HL-60/S4 treated with phorbol 12-myristate 13-acetate at 8.2 ng/mL for 4 days and 3 days (cell line): Measurements from ENCODE around the gene CTSK.
"Not testable (repeated sequence)": the region's sequence is repeated elsewhere in the genome, so short reads cannot be mapped to it uniquely, and the experiment has no call there.

Source experiments
- in situ Hi-C: fragments of 300-500 bp; cut with MboI; formaldehyde crosslinking; loops from 2 replicates; pipeline ENCODE4 v1.15.0; 2022; ENCODE audit warnings: low sequenced_read_pairs

CTSK gene

DNA sequence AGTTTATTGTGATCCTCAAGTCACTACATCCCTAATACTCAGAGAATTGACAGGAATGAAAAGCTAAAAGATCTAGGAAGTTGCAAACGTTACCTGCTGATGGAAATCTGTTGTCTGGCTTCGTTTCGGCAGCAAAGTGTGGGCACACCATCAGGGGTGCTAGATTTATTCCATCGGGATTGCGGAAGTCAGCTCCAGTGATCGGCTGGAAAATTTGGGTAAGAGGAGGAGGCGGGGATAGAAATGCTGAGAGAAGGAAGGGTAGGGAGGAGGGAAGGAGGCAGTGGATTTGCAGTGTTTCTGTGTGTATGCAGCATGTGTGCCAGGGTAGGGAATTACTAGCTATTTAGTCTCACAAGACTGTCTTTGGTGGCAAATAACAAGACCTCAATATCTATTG, at the start of gene CTSK:
TSS of gene CTSK (minus strand) at position 140 of the 400 bp plus-strand sequence. CDS start 1,455 bp downstream, outside the sequence.
- in situ Hi-C loops, result no loop called here

DNA sequence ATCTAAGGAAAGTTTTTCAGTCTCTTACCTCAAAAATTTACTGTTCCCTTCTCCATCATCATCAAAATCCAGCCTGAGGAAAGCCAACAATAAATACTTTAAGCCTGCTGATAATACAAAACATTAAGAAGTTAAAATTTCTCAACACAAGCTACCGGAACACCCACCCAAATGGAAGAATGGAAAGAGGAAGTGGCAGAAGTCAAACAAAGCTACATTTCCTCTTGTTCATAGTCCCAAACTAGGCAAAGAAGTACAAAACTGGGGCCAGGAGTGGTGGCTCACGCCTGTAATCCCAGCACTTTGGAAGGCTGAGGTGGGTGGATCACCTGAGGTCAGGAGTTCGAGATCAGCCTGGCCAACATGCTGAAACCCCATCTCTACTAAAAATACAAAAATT, 44.7 kb upstream of the CTSK start:
- in situ Hi-C loops, result not testable (repeated sequence)

DNA sequence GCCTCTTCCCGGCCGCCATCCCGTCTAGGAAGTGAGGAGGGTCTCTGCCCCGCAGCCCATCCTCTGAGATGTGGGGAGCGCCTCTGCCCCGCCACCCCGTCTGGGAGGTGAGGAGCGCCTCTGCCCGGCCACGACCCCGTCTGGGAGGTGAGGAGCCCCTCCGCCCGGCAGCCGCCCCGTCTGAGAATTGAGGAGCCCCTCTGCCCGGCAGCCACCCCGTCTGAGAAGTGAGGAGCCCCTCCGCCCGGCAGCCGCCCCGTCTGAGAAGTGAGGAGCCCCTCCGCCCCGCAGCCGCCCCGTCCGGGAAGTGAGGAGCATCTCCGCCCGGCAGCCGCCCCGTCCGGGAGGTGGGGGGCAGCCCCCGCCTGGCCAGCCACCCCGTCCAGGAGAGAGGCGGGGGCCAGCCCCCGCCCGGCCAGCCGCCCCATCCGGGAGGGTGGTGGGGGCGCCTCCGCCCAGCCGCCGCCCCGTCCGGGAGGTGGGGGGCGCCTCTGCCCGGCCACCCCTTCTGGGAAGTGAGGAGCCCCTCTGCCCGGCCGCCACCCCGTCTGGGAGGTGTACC, 42.8 kb upstream of the CTSK start:
- in situ Hi-C loops, result not testable (repeated sequence)

DNA sequence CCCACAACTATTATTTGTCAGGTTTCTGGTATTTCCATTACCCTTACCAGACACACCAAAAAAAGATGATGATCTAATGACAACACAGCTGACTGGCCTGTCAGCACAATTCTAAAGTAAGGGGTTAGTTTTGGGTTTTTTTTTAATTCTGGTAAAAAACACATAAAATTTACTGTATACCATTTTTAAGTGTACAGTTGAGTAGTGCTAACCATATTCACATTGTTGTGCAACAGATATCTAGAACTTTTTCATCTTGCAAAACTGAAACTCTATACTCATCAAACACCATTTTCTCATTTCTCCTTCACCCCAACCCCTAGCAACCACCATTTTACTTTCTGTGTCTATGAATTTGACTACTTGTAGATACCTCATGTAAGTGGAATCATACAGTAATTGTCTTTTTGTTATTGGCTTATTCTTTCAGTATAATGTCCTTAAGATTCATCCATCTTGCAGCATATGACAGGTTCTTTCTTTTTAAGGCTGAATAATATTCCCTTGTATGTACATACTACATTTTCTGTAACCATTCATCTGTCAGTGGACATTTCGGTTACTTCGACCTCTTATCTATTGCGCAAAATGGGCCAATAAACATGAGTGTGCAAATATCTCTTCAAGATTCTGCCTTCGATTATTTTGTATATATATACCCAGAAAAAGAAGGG, 38.5 kb upstream of the CTSK start:
- in situ Hi-C loops, result no loop called here

DNA sequence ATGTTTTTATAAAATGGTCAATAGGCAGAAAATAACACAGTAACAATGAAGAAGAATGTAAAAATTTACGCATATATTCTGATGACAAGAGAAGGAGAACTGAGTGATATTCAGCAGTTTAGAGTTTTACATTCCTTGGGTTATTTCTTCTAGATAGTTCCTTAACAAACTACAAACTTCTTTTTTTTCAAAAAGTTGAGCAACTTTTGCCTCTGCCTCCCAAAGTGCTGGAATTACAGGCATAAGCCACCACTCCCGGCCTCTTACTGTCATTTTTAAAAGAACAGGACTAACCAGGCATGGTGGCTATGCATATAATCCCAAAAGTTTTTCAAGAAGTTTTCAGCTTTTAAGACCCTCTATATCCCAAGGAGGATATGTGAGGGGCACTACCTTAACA, 35.4 kb upstream of the CTSK start:
- in situ Hi-C loops, result no loop called here

DNA sequence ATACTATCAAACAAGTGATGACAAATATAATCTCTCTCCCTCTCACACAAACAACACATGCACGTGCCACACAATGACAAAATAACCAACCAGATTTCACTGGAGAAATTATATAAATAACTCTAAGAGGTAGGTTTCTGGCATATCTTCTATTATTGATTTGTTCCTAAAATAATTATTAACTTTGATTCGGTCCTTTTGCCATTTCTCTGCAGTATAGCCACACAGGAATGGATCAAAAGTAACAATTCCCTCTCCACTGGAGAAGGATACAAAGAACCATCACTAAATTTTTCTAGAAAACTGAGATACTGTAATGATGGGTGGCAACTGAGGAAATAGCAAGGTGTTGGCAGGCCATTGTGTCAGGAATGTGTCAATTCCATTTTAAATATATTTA, 34.9 kb upstream of the CTSK start:
- in situ Hi-C loops, result no loop called here

DNA sequence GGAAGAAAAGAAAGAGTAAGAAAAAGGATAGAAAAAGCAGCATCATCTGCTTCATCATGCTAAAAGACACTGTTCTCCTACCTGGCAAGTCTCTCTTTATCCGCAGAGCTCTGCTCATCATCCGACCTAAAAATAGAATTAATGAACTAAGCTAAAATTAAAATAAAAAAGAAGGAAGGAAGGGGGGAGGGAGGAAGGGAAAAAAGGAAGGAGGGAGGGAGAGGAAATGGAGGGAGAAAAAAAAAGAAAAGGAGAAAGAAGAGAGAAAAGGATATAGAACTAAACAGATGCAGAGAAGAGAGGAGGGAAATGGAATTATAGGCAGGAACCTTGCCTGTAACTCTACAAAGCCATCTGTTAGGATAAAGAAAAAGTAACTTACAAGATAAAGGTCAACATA, 34.3 kb upstream of the CTSK start:
- in situ Hi-C loops, result no loop called here

DNA sequence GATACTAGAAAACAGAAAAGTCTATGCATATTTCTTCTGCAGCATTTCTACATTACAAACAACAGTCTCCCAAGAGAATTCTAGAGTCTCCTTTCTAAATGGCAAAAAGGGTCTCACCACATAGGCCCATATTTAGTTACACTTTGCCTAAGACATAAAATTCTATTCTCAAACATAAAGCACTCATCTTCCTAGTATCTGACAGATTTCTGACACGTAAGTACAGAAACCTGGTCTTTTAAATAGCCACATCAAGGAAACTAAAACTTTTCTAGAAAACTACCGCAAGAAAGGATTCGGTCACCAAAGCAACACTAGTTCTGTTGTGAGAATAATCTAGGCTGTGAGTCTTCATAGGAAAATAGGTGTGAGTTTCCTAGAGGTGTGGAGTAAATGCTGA, 33.6 kb upstream of the CTSK start:
- in situ Hi-C loops, result no loop called here

DNA sequence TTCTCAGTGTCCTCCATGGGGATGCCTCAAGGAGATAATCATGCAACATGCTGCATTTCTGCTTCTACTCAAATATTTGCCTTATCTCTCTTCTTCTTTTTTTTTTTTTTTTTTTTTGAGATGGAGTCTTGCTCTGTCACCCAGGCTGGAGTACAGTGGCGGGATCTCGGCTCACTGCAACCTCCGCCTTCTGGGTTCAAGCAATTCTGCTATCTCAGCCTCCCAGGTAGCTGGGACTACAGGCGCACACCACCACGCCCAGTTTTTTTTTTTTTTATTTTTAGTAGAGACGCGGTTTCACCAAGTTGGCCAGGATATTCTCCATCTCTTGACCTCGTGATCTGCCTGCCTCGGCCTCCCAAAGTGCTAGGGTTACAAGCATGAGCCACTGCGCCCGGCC, 32.8 kb upstream of the CTSK start:
- in situ Hi-C loops, result not testable (repeated sequence)

DNA sequence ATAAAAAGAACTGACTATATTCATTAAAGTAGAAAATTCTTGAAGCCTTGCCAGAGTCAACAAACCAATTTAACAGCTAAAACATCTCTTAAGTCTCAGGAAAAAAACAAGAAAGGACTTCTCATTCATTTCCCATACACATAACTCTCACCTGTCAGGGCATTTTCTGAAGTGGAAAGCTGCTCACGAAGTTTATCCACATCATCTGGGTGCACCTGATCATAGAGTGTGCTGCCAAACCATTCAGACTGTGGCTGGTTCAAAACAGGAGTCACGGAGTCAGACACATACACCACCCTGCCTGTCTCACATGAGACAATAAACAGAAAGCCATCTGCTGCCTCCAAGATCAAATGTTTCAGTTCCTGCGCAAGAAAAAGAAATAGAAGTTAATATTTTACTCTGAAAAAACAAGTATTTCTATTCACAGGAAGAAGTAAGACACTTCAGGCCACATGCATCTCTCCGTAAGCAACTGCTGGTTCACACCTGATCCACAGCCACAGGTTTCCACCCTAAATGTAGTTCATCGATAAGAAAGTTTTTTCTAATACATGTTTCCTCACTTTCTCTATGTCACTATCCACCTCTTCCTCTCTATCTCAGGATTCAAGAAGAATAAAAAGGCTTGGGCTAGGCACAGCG, 28.2 kb upstream of the CTSK start:
- in situ Hi-C loops, result no loop called here

DNA sequence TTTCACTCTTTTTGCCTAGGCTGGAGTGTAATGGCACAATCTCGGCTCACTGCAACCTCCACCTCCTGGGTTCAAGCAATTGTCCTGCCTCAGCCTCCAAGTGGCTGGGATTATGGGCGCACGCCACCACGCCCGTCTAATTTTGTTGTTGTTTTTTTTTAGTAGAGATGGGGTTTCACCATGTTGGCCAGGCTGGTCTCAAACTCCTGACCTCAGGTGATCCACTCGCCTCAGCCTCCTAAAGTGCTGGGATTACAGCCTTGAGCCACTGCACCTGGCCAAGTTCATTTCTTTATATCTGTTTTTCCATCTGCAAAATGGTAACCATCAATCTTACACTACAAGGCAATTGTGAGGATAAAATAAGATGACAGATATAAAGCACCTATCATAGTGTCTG, 25.9 kb upstream of the CTSK start:
- in situ Hi-C loops, result not testable (repeated sequence)

DNA sequence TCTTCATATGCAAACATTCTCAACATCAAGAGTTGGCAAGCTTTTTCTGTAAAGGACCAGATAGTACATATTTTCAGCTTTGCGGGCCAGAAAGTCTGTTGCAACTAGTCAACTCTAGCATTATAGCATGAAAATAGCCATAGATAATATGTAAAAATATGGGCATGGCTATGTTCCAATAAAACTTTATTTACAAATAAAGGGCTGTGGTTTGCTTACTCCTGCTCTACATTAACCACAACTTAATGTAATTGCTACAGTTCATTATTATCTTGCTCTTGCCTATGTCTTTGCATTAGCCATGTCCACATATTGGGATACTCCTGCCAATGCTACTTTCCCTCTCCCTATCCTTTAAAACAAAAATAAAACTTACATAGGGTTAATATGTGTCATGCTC, 24.5 kb upstream of the CTSK start:
- in situ Hi-C loops, result no loop called here

DNA sequence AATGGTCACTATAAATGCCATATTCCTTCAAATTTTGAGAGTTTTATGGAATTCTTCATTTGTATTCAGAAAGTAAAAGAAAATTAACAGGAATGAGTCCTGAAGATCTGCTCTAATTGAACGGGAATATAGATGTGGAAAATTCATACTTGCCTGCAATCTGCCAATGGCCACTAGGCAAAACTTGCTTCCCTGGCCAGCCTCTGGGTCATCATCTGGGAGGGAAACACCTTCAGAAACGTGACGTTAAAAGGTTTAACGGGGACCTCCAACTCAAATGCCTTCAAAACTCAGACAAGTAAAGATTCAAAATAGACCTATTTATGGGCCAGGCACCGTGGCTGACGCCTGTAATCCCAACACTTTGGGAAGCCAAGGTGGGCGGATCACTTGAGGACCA, 21.7 kb upstream of the CTSK start:
- in situ Hi-C loops, result no loop called here

DNA sequence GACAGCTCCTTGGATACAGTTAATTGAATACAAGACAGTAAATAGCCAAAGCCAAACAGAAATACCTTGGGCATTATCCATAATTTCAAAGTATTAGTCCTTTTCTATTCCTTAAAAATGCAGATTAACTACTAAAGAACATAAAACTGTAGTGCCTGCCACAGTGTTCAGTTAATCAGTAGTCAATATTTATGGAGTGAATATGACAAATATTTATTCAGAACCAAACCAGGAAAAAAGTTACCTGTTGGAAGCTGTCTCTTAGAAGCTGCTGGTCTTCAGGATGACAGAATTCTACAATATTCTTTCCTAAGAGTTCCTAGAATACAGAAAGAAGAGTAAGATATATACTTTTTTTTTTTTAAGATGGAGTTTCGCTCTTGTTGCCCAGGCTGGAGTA, 18.2 kb upstream of the CTSK start:
- in situ Hi-C loops, result no loop called here

DNA sequence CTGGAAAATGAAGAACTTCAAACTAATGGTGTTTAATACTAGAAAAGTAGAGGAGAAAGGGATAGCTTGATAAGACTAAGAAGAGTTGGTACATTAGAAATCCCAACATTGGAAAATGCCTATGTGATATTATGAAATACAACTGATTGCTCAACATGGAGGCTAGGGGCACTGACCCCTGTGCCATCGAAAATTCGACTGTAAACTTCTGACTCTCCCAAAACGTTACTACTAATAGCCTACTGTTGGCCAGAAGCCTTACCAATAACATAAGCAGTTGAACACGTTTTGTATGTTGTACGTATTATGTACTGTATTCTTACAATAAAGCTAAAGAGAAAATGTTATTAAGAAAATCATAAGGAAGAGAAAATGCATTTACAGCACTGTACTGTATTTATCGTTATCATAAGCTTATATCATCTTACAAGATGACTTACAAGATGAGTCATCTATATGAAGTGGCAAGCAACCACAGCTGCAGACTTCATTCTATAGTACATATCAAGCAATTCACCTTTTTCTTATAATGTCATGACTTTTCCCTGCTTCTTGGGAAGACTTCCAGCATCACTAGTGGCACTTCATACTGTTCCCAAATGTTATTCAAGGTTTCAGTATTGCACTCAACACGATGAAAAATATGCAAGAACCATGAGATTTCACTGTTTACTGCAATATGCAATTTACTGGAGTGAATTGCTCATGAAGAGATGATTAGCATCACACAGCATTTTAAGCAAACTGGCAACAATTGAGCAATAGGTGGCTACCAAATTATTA, 12.9 kb upstream of the CTSK start:
- in situ Hi-C loops, result no loop called here

DNA sequence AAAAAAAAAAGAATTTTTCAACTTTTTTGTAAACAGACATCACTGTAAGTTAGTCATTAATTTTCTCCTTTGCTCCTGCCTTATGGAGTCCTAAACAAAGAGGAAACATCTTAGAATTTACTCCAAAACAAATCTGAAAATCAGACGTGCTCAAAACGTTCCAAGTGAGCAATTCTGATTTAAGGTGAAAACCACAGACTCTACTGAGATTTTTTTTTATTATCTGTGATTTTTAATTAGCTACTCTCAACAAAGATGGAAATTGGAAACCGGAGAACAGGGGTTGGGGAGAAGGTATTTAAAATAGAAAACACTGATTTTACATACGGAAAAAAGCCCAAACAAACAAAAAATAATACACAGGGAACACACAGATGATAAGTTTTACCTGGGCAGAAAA, 7.8 kb upstream of the CTSK start:
- in situ Hi-C loops, result no loop called here

DNA sequence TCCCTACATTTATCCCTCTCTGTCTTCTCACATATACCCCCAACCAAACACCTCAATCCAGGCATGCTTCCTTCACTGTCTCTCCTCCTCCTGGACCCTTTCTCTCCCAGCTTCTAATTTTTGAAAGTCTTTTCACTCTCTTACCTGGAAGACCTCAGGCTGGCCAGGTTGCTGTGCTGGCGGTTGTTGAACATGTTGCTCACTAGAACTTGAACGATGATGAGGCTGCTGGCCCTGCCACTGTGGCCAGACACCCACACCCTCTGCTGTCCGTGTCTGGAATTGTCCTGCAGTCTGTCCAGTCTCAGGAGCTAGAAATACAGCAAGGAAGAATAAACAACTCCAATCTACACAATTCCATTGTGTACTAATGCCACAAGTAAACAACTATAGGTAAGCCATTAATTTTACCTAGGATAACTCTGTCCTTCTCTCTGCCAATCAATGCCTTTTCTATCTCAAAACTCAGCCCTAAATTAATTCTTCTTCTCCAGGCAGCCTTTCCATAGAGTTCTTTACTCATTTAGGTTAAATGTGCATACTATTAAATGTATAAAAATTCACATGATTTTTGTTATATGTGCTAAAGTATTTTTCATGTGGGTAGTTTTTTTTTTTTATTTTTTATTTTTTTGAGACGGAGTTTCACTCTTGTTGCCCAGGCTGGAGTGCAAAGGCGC, 5.1 kb upstream of the CTSK start:
- in situ Hi-C loops, result no loop called here

DNA sequence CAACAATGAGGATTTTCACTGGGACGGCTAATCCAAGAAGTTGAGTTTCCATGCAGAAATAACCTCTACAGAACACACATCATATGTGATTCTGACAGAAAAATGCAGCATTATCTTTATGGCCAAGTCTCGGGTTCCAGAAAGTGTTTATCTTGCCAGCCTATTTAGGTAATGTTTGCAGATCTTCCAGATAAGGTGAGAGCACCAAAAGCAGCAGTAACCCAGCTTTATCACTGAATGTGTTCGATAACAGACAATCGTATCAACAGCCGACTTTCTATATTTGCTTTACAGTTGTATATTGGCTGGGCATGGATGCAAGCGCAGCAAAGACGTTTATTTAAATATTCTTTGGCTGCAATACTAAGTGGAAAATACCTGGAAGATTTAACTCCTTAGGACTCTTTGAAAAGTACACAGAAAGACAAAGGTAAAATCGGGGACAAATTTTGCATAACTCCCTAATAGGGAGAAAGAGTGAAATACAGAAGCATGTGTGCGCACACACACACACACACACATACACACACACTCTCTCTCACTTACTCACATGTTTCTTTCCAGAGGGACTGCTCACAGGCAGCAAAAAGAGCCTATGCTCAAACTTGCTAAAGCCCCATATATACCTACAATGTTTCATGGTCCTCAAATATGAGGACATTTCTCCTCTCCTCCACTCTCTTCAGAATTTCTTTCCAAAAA, 3.0 kb upstream of the CTSK start:
- in situ Hi-C loops, result no loop called here

DNA sequence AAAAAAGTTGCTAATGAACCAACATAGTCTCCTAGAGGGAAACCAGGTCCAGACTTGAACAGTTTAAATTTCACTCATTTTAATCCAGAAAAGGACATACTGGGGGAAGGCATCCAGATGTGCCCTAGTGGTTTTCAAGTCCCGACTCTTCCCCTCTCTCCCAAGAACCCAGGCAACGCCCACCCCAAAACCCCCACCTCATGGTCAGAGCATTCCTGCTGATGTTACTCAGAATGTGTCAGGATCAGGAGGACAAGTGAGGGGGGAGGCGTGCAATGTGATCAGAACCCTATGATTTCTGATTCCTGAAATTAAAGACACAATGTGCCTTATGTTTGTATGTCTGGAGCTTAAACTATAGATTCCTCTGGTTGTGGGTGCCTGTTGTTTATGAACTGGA, 1.6 kb upstream of the CTSK start:
- in situ Hi-C loops, result no loop called here

DNA sequence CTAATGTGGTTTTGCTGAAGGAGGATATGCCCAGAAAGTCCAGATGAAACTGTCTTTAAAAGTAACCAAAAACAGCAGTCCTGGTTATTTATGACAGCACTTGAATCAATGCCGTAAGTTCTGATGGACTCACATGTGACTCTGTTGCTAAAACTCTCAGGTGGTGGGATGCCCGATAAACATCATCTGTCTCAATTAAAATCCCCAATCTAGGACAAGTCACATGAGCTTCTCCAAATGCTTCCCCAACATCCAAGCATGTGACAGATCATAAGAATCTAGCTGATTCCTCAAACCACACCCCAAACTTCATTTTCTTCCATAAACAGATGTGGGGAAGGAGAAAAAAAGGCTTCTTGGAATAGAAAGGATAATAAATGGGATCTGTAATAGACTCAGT, 786 bp upstream of the CTSK start:
- in situ Hi-C loops, result no loop called here
